Upper lobe of left lung (tissue), 6 donors: ENCODE data around the gene FOLR1. TPM values are rescaled to one million over a fixed set of nuclear protein-coding genes. Genes with fewer than 3 reads are reported as not detected.
"Not testable (repeated sequence)": the region's sequence is repeated elsewhere in the genome, so short reads cannot be mapped to it uniquely, and the experiment has no call there.

ENCODE experiments used
- ATAC-seq, 2 donors: fragments of 200-7000 bp; cut with Tn5 transposase; one replicate each; pipeline ENCODE4 v1.9.1; 2022; ENCODE audit warnings: mild to moderate bottlenecking in 2 of 2, moderate library complexity in 2 of 2; ENCODE audit not compliant: low FRiP score in 2 of 2
- DNase-seq, 2 donors: peaks; one replicate each; pipeline ENCODE4 v3.0.0-alpha.2; 2019 to 2020
- H3K27ac ChIP-seq, 4 donors: fragments of 200-600 bp; sonication (generic); one replicate each; pipeline ENCODE4 v1.5.1; 2016 to 2019
- H3K27me3 ChIP-seq, 4 donors: fragments of 200-600 bp; sonication (generic); one replicate each; pipeline ENCODE4 v1.5.1; 2017 to 2019
- H3K36me3 ChIP-seq, 4 donors: fragments of 200-600 bp; sonication (generic); one replicate each; pipeline ENCODE4 v1.5.1; 2016 to 2019
- H3K4me1 ChIP-seq, 4 donors: fragments of 200-600 bp; sonication (generic); one replicate each; pipeline ENCODE4 v1.5.1; 2018 to 2019
- H3K4me3 ChIP-seq, 4 donors: fragments of 200-600 bp; sonication (generic); one replicate each; pipeline ENCODE4 v1.5.1; 2017 to 2019; ENCODE audit warnings: mild to moderate bottlenecking in 2 of 4, moderate library complexity in 1 of 4
- H3K9me3 ChIP-seq, 4 donors: fragments of 200-600 bp; sonication (generic); one replicate each; pipeline ENCODE4 v1.5.1; 2018 to 2019
- CTCF ChIP-seq, 6 experiments: fragments of 450-650 bp in 4 of 6; fragments of 200-600 bp in 2 of 6; sonication (generic) in 2 of 6; IDR thresholded peaks; one replicate each; pipeline ENCODE4 v1.5.1; 2016 to 2019; ENCODE audit warnings: antibody characterized with exemption in 6 of 6
- EP300 ChIP-seq, 4 donors: sonication (generic); formaldehyde crosslinking; IDR thresholded peaks; one replicate each; pipeline ENCODE4 v1.5.1; 2017; ENCODE audit warnings: antibody characterized with exemption in 4 of 4, control low read depth in 2 of 4
- POLR2A ChIP-seq, 4 donors: fragments of 450-650 bp; IDR thresholded peaks; one replicate each; pipeline ENCODE4 v1.5.1; 2016 to 2017; ENCODE audit warnings: antibody characterized with exemption in 4 of 4, mild to moderate bottlenecking in 2 of 4
- POLR2AphosphoS5 ChIP-seq, 2 donors: sonication (generic); formaldehyde crosslinking; IDR thresholded peaks; one replicate each; pipeline ENCODE4 v1.5.1; 2017; ENCODE audit warnings: antibody characterized with exemption in 2 of 2
- WGBS, 2 donors: methylation state at CpG; one replicate each; pipeline ENCODE4 v1.1.5; 2017 to 2018; 5-methylcytosine and 5-hydroxymethylcytosine counted together
- total RNA-seq, 6 donors: library from RNA; depleted of rRNA in 4 of 6; stranded (reverse); fragments of >200 nt in 4 of 6; gene quantifications; one replicate each; pipeline versions ENCODE4 v1.1.0 to v1.2.1, GENCODE V29; 2016 to 2021
- donor health status: DM: no; HTN: no; CAD: no; lungs with moderate emphysema.
- donor health status: DM: no; HTN: yes; CAD: no; lungs with severe emphysema.

The FOLR1 gene
- total RNA-seq, 6 donors from 2014 or later: 132 to 523 (median 171) TPM

- Histone ChIP-seq H3K36me3 (no peaks in the 10 kb centered on the region), H3K9me3 (no peaks in the 10 kb centered on the region), H3K27ac (no peak overlapping the region), H3K4me3 (no peak overlapping the region), H3K27me3 (no peaks in the 10 kb centered on the region), H3K4me1 (peaks cover 0 to 6% (median 0%) of the 10 kb centered on the region in 4 donors)
- TF ChIP-seq POLR2A (IDR thresholded peaks at IDR 0.05): no peak
- no peak for ATAC-seq
- DNase-seq: no peak
- WGBS, 2 donors: 83 to 84% methylated on average over 4 of the region's 4 CpGs
Observed at GRCh38 chr11:72179804-72180396, 12.0 kb upstream of the FOLR1 start.

- not testable (repeated sequence) for H3K4me1 ChIP-seq, ATAC-seq, H3K4me3 ChIP-seq, H3K27ac ChIP-seq, DNase-seq, H3K9me3 ChIP-seq, H3K27me3 ChIP-seq, H3K36me3 ChIP-seq
- 54 to 59% methylated on average over 6 to 7 of the region's 7 CpGs for WGBS, 2 donors
Observed at GRCh38 chr11:72180892-72181552, 10.9 kb upstream of the FOLR1 start.

- H3K4me1 ChIP-seq, H3K27me3 ChIP-seq, DNase-seq, H3K4me3 ChIP-seq, H3K9me3 ChIP-seq, H3K36me3 ChIP-seq, H3K27ac ChIP-seq: not testable (repeated sequence)
- WGBS, 2 donors: 59 to 71% methylated on average over 3 of the region's 3 CpGs
- peak in 1 of 2 donors; percentile 39 for ATAC-seq
Observed at GRCh38 chr11:72181553-72181958, 10.4 kb upstream of the FOLR1 start.

GRCh38 chr11:72188267-72188666 is 3.7 kb upstream of the FOLR1 start:
- TF ChIP-seq CTCF (IDR thresholded peaks at IDR 0.05) (no peak), EP300 (IDR thresholded peaks at IDR 0.05) (no peak), POLR2A (IDR thresholded peaks at IDR 0.05) (no peak), POLR2AphosphoS5 (IDR thresholded peaks at IDR 0.05) (no peak)
- no peak for ATAC-seq
- no peak overlapping the region for H3K4me3 ChIP-seq
- no peaks in the 10 kb centered on the region for H3K27me3 ChIP-seq
- H3K9me3 ChIP-seq: no peaks in the 10 kb centered on the region
- peak overlapping the region in 1 of 4 donors; percentile 62 for H3K27ac ChIP-seq
- no peak for DNase-seq
- H3K4me1 ChIP-seq: peaks cover 0 to 25% (median 9%) of the 10 kb centered on the region in 4 donors
- 85 to 94% methylated on average over 1 of the region's 1 CpG for WGBS, 2 donors
- H3K36me3 ChIP-seq: no peaks in the 10 kb centered on the region

- no peaks in the 10 kb centered on the region for H3K36me3 ChIP-seq
- no peak for TF ChIP-seq POLR2A (IDR thresholded peaks at IDR 0.05)
- no peak for TF ChIP-seq CTCF (IDR thresholded peaks at IDR 0.05)
- TF ChIP-seq EP300 (IDR thresholded peaks at IDR 0.05): no peak
- no peak for TF ChIP-seq POLR2AphosphoS5 (IDR thresholded peaks at IDR 0.05)
- ATAC-seq: peak; percentile 31 to 89
- no peaks in the 10 kb centered on the region for H3K9me3 ChIP-seq
- H3K4me3 ChIP-seq: no peak overlapping the region
- 26 to 62% methylated on average over 3 of the region's 3 CpGs for WGBS, 2 donors
- no peaks in the 10 kb centered on the region for H3K27me3 ChIP-seq
- peak in 1 of 2 donors; percentile 58 for DNase-seq
- H3K4me1 ChIP-seq: peaks cover 0 to 25% (median 6%) of the 10 kb centered on the region in 4 donors
- H3K27ac ChIP-seq: peak overlapping the region; percentile 24 to 62 (median 60)
Observed at GRCh38 chr11:72189455-72190250, 2.3 kb upstream of the FOLR1 start.

- H3K36me3 ChIP-seq: no peaks in the 10 kb centered on the region
- TF ChIP-seq EP300 (IDR thresholded peaks at IDR 0.05) (no peak), POLR2A (IDR thresholded peaks at IDR 0.05) (no peak), POLR2AphosphoS5 (IDR thresholded peaks at IDR 0.05) (no peak), CTCF (IDR thresholded peaks at IDR 0.05) (no peak)
- no peaks in the 10 kb centered on the region for H3K27me3 ChIP-seq
- ATAC-seq (peak in 1 of 2 donors; percentile 8), DNase-seq (no peak)
- no peaks in the 10 kb centered on the region for H3K9me3 ChIP-seq
- peaks cover 0 to 25% (median 6%) of the 10 kb centered on the region in 4 donors for H3K4me1 ChIP-seq
- 72 to 73% methylated on average over 5 of the region's 5 CpGs for WGBS, 2 donors
- H3K4me3 ChIP-seq: no peak overlapping the region
- H3K27ac ChIP-seq: peak overlapping the region in 2 of 4 donors; percentile 57 to 62
Observed at GRCh38 chr11:72190631-72191071, 1.3 kb upstream of the FOLR1 start.
